A549 treated with AZD2906 at 1 μM for 4 hours (cell line): ENCODE measurements around the gene ABHD10. TPM values are rescaled to one million over a fixed set of nuclear protein-coding genes. Genes with fewer than 3 reads are reported as not detected.

Experiments
- total RNA-seq: library from RNA; stranded (reverse); fragments of 200-300 nt; extraction: Qiagen RNA extraction; gene quantifications from 5 replicates; pipeline ENCODE4 v1.2.3, GENCODE V29; 2022

Gene ABHD10
- total RNA-seq: 15.2 to 19.9 TPM (median 17.9 TPM) in 5 replicates

GRCh38 chr3:111978583-111979433, at the start of gene ABHD10:
TSS of gene ABHD10 (plus strand) at chr3:111979026. CDS start at chr3:111979062, 36 bp downstream.

GRCh38 chr3:111998636-111999483, 20.0 kb downstream of the ABHD10 start, which contains the start of gene TAGLN3:
TSS of gene TAGLN3 (plus strand) at chr3:111998922. CDS start at chr3:111999423, 501 bp downstream.

GRCh38 chr3:112034436-112034835, 55.6 kb downstream of the ABHD10 start, which contains the start of gene TMPRSS7:
TSS of gene TMPRSS7 (plus strand) at chr3:112034736. CDS start at chr3:112034846, 110 bp downstream.

Other genes with a start within 250 kb of the ABHD10 start
- gene PHLDB2, start 119.8 kb upstream of the ABHD10 start, total RNA-seq: 11.4 to 18.8 TPM (median 17.1 TPM) in 5 replicates
- gene TAGLN3, start 19.9 kb downstream of the ABHD10 start, total RNA-seq: 0.05 TPM in 1 of 5 replicates, not detected in the others
- 0.06 to 0.18 TPM (median 0.09 TPM) in 5 replicates for gene TMPRSS7, start 55.7 kb downstream of the ABHD10 start, total RNA-seq
- gene C3orf52, start 107.4 kb downstream of the ABHD10 start, total RNA-seq: 8.9 to 12.3 TPM (median 10.6 TPM) in 5 replicates
- not detected in 5 replicates for gene GCSAM, start 154.2 kb downstream of the ABHD10 start, total RNA-seq